Measurements from ENCODE around the gene SYNRG.

Gene SYNRG

DNA sequence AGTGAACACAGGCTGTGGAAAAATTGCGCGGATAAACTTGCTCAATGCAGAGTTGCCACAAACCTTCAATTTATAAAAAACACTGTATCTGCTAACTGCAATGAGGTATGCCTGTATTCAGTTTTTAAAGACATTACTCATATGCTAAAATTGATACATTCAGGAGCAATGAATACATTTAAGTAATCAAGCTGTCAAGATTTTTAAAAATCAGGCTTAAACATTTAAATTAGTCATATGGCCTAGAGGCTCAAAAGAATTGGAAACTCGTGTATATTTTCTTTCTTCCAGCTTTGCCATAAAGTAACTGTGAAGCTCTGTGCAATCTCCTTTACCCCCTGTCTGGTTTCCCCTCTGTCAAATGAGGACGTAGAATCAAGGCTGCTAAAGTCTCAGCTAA is 4.1 kb downstream of the SYNRG start:
- no peak for DNase-seq

DNA sequence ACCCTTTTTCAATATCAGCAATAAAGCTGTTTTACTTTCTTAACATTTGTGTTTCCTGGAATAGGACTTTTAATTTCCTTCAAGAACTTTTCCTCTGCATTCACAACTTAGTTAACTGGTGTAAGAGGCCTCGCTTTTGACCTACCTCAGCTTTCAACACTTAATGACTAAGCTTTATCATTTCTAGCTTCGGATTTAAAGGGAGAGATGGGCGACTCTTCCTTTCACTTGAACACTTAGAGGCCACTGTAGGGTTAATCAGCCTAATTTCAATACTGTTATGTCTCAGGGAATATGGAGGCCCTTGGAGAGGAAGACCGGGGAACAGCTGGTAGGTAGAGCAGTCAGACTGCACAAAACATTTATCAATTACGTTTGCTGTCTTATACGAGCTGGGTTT is 4.7 kb downstream of the SYNRG start:
- DNase-seq: no peak

DNA sequence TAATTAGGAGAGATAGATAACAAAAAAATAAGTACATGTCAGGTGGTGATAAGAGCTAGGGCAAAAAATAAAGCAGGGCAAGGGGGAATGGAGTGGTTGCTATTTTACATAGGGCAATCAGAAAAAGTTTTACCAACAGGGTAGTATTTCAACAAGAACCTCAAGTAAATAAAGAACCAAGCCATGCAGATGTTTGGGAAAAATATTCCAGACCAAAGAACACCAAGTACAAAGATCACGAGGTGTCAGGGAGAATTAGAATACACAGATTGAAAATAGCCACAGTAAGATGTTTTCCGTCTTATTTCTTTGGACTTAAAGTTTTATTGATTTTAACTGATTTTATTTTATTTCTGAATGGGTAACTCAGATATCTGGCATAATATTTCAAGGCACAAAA is 11.1 kb downstream of the SYNRG start:
- no peak for DNase-seq

DNA sequence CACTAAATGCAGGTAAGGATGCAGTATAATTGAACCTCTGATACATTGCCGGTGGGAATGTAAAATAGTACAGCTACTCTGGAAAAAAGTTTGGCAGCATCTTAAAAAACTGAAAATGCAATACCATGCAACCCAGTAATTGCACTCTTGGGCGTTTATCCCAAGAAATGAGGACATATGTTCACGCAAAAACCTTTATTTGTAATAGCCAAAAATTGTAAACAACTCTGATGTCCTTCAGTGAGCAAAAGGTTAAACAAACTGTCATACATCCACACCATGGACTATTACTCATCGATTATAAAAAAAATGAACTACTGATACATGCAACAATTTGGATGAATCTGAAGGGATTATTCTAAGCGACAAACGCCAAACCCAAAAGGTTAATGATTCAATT is 16.9 kb downstream of the SYNRG start:
- DNase-seq: no peak

DNA sequence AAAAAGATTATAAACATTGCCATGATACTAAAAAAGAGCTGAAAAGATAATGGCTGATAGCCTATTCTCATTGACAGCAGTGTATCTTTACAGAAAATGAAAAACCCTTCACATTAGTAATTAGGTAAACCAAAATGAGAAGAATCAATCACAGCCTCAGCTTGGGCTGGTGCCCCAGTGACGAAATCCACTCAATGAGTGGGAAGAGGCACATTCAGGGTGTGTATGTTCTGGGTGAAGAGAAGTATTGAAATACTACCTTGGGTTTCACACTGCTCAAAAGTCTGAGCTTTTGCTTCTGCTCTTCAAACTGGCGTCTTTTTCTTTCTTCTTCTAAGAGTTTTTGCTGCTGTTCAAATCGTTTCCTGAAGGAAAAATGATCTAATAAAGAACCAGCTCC is 24.2 kb downstream of the SYNRG start:
- DNase-seq: no peak

DNA sequence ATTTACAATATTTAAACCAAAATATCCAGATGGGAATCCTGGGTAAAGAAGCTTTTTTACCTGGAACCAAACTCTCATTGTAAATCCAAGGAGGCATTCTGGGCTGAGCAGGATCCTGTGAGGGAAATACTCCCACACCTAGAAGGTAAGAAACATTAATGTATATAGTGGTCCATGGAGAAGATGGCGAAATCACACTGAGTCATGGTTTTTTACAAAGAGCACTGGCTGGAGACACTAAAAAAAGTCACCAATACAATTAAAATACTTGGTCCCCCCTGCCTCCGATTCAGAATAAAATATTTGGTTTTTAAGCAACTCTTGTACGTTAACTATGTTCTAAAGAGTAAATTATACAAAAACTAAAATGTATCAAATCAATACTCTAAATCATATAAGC is 32.9 kb downstream of the SYNRG start:
- DNase-seq: no peak

DNA sequence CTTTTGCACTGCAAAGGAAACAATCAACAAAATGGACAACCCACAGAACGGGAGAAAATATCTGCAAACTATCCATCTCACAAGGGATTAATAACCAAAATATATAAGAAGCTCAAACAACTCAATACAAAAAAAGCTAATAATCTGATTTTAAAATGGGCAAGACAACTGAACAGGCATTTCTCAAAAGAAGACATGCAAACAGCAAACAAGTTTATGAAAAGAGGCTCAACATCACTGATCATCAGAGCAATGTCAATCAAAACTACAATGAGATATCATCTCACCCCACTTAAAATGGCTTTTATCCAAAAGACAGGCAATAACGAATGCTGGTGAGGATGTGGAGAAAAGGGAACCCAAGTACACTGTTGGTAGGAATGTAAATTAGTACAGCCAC is 34.8 kb downstream of the SYNRG start:
- no peak for DNase-seq

DNA sequence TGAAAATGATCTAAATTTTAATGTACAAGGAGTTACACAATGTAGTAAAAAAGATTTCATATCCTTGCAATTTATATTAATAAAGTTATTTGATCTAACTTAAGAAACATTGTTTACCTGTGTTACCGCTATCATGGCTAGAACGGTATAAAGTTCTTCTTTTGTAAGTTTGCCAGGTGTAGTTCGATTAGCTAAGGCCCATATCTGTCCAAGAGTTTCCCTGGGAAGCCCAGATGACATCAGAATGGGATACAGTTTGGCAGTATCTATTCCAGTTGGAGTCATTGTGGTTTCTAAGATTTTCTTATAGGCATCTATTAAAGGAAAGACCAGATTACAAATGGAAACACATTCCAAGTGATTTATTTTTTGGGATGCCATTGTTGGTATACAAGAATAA is 37.5 kb downstream of the SYNRG start:
- no peak for DNase-seq

DNA sequence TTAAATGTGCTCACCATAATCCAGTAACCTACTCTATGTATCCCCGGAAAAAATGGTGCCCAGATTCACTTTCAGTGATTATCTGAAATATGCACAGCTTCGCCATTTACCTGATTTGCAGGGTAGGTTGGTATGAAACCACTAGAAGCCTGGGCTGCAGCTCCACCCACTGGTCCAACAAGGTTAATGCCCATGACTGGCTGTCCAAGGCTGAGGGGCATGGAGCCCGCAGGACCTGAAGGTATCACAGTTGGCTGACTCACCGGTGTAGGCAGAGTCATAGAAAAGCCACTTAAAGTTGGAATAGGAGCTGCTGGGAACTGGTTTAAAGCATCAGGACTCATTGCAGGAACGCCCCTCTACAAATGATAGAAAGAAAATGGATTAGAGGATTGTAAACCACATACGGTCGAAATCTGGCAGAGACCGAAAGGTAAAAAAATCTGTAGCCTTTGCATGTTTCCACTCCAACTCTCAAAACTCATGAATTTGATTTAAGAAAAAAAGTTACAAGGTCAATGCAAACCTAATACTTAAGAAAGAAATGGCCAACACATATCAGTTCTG is 38.6 kb downstream of the SYNRG start:
- peak; percentile 43 for DNase-seq

DNA sequence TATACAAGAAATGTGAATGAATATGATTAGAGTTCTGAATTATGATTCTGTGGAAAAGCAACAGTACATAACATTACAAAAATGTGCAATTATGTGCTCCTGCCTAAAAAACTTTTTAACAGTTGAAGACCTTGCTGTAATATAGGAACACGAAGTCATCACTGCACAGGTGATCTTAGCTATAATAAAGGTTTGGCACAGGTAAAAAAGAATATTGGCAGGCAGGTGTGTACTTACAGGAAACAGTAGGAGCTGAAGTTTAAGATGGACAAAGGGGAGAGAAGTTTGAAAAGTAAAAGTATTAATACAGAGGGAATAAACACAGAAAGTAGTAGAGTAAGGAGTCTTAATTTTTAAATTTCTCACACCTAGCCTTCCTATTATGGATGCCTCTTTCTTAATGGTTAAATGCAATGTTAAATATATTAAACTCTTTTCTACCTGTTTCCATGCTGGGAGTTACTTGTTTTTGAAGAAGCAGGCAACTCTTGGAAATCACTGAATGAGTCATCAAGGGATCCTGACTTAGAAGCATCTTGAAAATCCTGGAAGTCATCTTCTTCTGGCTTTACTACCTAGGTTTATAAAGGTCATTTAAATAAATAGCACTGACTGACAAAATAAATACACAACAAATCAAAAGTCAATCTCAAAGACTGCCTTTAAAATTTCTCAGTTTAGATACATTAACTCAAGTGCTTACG is 40.7 kb downstream of the SYNRG start:
- no peak for DNase-seq

DNA sequence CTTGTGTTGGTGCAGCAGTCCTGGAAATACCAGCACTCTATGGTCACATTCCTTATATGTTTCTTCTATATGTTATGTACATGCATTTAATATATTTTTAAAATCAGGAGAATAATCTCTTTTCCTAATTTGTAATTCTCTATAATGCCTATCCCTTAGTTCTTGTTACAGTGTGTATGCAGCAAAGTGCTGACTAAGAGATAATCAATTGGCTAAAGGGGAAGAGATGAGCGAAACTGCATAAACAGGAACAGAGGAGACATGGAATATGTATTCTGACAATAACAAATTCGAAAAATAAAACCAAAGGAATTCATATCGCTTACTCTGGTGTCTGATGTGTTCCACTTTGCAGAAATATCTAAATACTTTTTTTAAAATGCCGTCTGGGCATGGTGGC is 41.7 kb downstream of the SYNRG start:
- no peak for DNase-seq

DNA sequence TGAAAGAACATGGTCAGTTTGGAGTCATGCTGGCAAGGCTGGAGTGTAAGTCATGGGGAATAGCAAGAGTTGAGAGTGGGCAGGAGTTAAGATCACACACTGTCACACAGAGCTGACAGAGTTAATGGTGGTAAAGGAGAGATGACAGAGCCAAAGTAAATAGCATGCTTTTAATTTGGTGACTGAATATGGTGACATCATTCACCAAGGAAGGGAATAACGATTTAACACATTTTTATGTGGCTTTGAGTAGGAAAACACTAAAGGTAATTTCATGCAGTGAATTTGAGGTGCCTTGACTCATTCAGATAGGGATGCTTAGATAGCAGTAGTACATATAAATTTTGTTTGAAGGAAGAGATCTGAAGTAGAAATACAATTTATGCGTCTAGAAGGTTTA is 42.1 kb downstream of the SYNRG start:
- DNase-seq: no peak

DNA sequence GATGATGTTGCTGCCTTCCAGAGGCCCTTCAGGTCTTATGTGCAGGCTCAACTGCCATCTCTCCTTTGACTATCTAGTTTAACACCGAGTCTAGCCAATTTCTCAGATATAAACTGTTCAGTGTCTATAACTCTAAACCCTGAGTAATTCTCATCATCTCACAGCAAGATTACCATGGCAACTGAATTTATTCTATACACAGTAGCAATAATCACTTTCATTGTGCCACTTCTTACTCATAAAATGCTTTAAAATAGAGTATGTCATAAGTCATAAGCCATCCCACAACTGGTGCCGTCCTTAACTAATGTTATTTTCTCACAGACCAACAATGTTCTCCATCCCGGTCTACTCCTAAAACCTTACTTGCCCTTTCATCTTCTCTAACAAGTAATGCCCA is 45.0 kb downstream of the SYNRG start:
- no peak for DNase-seq

DNA sequence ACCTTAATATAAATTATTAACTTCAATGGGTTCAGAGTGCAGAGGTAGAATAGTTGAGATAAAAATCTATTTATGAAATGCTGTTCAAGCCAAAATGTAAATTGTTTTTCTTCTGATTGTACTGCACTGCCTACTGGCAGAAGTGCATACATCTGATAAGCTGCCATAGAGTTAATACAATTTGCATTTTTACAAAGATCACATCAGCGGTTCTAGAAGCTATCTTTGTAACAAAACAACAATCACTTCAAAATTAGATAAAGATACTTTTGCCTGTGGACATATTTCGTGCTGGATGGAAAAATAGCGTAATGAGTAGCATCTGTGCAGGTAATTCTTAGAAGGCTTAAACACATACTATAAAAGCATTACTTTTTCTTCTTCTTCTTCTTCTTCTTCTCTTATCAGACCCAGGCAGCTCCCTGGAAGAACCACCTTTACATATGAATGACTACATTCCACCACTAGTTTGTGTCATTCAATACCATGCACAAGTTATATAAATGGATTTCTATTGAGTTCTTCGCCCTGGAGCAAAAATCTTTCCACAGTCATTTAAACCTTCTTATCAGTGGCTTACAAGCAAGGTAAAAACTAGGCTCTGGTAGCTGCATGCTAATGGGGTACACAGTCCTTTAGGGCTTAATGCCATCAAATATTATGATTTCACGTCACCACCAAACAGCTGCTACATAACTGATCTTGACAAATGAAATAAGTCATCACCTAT is 47.0 kb downstream of the SYNRG start:
- no peak for DNase-seq

DNA sequence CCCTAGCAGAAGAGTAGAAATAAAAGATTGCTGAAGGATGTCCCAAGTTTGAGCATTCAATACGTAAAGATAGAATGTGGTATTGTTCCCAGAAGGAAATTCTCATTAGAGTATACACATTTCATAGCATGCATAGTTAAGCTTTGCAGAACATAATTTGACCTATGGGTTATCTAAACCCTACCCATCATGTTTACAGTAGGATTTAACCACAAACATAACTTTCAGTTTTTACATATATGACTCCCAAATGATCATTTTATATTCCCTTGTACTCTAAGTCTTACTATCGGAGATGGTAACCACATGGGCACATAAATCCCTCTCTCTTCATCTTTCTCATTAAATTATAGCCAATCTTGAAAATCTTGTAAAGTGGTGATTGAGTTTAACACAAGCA is 50.9 kb downstream of the SYNRG start:
- no peak for DNase-seq

DNA sequence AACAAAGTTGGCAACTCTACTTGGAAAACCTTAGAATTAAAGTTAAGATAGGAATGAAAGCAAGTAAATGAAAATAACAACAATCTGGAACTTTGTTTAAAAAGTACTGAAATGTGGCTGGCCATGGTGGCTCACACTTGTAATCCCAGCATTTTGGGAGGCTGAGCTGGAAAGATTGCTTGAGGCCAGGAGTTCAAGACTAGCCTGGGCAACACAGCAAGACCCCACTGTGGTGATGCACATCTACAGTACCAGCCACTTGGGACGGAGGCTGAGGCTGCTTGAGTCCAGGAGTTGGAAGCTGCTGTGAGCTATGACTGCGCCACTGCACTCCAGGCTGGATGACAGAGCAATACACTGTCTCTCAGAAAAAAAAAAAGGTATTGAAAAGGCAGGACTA is 51.7 kb downstream of the SYNRG start:
- DNase-seq: no peak

DNA sequence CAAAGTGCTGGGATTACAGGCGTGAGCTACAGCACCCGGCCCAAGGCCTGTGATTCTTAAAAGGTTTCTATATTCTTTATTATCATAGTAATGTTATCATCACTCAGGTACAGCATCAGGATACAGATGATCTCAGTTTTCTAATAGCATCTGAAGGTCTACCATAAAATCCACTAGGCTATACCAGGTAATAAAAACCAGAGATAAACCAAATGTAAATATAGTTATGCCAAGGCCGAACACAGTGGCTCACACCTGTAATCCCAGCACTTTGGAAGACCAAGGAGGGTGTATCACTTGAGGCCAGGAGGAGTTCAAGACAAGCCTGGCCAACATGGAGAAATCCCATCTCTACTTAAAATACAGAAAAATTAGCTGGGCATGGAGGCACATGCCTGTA is 53.8 kb downstream of the SYNRG start:
- DNase-seq: no peak

DNA sequence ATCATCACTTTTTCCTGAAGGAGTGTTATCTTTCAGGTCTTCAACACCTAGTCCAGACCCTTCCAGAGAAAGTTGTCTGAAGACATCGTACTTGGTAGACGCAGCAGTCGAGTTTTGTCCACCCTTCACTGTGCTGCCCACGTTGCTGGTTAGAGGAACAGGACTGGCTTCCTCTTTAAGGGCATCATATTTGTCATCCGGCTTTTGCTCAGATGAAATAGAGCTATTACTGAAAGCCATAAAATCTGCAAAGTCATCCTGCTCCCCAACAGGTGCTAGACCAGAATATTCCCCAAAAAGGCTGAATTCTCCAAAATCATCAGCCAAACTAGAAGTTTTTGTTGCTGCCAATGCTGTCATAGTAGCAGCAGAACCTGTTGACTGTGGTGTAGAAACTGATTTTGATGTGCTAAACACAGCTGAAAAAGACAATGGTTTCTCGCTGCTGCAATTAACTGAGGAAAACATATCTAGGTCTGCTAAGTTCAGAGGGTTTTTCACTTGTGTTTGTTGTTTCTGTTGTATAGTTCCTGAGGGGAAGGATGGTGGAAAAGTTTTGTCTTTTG is 55.7 kb downstream of the SYNRG start:
- no peak for DNase-seq

DNA sequence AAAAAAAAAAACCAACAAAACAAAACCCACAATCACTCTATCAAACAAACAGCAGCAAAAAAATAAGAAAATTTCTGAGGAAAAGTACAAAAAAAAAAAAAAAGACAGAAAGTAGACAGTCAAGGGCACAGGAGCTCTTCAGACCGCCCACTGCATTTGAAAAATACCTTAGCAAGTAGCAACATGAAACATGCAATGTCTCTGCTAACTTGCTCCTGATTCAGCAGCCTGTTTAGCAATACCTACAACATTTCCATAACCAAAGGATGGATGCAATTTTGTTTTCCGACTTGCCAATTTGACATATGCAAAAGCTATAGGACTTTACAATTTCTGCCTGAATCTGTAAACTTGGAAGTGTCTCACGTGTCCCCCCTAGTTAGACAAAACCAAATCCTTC is 57.4 kb downstream of the SYNRG start:
- DNase-seq: no peak

DNA sequence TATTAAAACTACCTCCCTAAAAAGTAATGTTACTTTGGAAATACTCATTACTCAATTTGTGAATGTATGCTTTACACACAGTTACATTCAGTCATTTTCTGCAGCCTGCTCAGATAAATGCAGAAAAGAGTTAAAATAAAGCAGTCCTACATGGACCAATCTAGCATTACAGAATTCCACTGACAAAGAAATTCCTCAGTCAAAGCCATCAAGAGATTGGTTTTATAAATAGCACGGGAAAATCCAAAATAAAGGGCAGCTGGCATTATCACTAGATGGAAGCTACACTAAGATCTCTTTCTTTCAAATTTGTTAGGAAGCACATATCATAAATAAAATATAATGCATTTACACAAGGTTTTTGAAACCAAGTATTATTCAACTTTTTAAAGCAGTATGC is 61.2 kb downstream of the SYNRG start:
- DNase-seq: no peak

DNA sequence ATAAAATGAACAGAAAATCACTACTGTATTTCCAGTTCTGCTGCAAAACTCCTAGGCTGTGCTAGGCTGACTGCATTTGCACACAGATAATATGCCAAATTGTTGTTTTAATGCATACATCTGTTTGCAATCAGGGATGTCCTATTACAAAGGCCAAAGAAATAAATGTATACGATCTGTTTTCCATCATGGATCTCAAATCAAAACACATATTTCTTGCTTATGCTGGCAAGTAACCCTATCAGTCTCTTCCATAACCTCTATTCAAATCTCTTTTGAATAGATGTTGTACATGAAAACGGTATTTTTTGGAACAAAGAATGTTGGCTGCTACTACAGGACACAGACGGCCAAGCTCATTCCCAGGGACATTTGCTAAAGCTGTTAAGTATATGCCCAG is 62.9 kb downstream of the SYNRG start:
- no peak for DNase-seq

DNA sequence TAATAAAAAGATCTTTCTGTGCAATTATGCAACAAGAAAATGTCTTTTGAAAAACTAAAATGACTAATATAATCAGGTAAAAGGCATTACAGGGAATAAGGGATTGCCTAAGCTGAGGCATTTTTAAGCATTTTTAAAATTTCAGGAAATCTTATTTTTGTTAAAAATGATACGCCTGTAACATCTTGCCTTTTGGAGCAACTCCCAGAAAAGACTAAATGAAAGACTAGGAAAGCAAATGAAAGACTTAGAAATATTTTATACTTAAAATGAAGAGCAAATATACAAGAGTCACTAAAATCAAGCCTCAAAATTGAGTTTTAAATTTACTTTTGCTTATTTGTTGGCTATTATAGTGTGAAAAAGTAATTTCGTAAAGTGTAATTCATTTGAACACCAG is 63.7 kb downstream of the SYNRG start:
- DNase-seq: no peak

DNA sequence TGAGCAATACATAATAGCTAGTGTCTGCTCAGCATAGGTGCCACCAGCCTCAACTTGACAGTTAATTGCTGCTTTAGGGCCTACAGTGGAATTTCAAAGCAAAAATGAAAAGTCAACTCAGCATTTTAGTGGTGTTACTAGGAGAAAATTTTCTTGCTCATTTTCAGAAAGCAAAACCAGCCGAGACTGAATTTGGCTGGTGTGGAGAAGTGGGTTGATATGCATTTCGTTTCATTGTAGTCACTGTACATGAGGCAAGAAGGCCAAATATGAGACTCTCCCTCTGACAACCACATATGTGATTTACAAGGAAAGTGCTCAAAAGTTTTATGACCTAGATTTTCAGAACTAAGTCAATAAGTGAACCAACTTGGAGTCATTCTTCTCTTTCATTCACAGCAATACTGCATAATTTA is 65.6 kb downstream of the SYNRG start:
- no peak for DNase-seq

Data from CD4-positive, alpha-beta T cell treated with Interleukin-17A for 4 hours (primary cell).